Measurements from ENCODE around the gene DHDH.
A peak's percentile ranks its signal among the peaks of the same experiment; 100 is the strongest.

The DHDH gene

DNA sequence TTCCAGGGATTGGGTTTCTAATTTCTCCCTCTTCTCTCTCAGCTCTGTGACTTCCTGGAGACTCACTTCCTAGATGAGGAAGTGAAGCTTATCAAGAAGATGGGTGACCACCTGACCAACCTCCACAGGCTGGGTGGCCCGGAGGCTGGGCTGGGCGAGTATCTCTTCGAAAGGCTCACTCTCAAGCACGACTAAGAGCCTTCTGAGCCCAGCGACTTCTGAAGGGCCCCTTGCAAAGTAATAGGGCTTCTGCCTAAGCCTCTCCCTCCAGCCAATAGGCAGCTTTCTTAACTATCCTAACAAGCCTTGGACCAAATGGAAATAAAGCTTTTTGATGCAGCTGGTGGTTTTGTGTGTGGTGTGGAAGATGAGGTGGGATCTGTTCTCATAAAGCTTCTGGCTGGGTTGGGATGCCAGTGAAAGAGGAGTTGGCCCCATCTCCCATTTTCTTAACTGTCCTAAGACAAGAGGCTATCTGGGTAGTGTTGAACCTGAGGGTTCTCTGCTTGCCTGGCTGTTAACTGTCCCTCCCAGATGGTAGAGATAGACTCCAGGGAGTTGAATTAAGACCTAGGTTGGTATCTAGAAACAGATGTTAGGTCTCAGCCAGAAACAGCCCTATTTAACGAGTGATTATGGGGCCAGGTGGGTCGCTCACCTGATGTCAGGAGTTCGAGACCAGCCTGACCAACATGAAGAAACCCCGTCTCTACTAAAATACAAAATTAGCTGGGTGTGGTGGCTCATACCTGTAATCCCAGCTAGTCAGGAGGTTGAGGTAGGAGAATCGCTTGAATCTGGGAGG is 33.2 kb downstream of the DHDH start:
- no peak for DNase-seq (ENCODE audit: low spot score)

DNA sequence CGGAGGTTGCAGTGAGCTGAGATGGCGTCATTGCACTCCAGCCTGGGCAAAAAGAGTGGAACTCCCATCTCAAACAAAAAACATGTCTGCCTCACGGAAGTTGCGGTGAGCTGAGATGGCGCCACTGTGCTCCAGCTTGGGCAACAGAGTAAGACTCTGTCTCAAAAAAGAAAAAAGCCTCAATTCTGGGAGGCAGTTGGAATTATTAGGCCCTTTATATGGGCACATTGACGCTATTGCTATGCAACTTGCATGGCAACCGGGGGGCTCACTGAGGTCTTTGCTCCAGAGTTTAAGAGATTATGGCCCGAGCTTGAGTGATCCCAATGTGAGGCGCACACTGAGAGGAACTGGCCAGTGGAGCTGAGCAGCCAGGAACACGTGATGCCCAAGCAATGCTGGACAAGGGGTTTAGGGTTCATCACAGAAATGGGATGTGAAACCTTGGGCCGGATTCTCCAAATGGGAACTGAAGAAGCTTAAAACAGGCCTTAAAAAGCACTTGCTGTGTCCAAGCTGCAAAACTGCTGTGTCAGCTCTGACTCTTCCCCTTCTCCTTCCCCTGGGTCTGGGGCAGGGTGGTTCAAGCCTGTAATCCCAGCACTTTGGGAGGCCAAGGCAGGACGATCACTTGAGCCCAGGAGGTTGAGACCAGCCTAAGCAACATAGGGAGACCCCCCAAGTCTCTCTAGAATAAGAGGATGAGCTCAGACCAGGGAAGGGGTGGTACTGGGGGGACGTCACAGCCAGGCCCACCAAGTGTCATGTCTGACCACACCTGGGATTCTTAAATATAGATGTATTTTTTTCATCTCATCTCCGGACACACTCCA is 34.1 kb downstream of the DHDH start:
- no peak for DNase-seq (ENCODE audit: low spot score)

DNA sequence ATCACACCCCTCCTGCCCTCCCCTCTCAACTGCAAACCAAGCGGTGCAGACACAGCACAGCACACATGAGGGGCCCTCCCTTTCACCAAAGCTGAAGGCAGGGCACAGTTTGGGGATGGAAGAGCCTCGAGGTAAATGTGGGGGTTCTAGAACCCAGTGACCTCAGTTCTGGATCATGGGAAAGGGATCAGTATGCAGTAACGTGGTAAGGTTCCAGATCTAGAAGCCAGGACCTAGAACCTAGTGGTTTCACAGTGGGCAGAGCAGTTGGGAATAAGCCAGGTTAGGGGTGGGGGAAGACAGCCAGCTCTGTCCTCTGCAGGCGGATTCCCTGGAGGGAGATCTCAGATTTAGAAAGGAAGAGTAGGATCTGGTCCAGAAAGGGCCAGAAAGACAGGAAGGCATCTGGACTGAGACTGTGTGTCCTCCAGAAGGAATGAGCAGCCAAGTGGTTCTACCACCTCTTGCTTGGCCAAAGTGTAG is 34.7 kb downstream of the DHDH start:
- no peak for DNase-seq (ENCODE audit: low spot score)

DNA sequence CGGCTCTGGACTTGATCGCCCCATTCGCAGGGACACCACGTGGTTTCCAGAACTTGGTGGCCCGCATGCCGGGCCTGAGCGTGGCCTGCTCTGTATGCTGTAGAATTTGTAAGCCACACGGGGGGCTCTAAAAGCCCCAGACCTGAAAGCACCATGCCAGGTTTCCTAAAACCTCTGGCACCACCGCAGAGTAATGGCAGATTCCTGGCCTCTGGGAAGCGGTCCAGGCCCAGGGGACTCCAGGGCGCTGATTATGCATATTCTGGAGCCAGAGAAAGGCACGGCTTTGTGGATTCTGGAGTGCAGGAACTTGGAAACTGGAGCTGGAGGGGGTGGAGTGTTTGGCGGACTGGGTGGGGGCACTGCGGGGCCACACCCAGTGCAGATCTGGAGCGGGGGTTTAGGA is 35.3 kb downstream of the DHDH start:
- DNase-seq (ENCODE audit: low spot score) = no peak

DNA sequence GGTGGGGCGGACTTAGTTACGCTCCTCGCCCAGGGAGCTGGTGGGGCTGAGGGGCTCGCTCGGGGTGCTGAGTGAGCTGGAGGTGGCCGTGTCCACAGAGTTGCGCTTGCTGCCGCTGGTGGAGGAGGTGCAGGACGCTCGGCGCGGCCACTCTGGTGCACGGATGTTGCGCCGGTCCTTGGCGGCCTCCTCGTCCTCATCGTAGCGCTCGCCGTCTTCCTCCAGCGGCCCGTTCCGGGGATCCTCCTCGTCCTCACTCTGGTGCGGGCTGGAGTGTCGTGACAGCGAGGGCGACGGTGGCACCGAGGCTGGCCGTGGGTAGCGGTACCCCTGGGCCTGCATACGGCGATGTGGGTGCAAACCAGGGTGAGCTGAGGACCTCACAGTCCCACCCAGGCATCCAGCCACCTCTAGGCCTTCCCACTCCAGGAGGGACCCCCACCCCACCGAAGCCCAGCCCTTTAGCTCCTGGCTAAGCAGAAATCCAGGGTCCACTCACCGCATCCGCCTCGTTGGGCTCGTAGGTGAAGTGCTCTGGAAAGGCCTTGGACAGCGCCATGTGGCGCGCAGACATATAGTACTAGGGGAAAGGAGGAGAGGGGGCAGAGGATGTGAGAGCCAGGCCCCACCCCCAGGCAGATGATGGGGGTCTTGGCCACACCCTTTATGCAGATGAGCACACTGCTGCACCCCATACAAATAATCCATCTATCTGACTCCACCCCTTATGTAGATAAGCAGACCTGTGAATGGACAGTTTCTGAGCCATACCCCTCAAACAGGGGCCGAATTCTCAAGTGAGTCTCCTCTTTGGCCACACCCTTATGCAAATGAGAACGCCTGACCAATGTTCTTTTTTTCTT is 36.0 kb downstream of the DHDH start:
- no peak for DNase-seq (ENCODE audit: low spot score)

DNA sequence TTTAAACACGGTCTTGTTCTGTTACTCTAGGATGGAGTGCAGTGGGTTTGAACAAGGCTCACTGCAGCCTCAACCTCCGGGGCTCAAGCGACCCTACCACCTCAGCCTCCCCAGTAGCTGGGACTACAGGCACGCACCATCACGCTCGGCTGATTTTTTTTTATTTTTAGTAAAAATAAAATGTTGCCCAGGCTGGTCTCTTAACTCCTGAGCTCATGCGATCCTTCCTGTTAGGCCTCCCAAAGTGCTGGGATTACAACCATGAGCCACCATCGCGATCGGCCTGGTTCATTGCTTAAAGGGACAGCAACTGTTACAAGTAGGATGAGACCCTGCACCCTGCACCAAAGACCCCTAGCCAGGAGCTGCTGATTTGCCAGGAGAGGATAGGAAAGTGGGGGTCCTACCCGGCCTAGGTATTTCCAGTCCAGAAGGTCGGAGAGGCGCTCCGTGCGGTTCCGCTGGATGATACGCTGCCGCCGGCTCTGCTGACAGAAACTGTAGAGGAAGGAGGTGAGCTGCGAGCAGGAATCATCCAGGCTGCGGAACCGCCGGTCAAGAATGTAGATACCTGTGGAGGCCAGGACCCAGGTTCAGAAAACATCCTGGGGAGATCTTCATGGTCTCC is 36.8 kb downstream of the DHDH start:
- DNase-seq (ENCODE audit: low spot score) = no peak

DNA sequence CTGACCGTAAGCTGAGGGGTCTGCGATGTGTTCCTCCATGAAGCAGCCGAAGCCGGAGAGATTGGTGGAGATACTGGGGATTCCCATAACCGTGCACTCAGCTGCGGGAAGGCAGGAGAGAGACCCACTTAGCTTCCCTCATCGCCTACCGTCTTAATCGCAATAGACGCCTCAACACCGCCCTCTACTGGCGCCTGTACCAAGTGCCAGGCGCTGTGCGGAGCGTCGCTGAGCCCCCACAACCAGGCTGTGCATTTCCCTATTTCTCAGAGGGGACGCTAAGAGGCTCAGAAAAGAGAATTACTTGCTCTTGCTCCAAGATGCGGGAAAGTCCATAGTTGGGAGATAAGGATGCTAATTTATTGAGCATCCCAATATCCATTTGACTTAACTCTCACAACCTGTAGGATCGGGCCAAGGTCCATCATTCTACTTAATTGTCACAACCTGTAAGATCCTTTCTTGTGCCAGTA is 37.5 kb downstream of the DHDH start:
- DNase-seq (ENCODE audit: low spot score) = peak; percentile 70

DNA sequence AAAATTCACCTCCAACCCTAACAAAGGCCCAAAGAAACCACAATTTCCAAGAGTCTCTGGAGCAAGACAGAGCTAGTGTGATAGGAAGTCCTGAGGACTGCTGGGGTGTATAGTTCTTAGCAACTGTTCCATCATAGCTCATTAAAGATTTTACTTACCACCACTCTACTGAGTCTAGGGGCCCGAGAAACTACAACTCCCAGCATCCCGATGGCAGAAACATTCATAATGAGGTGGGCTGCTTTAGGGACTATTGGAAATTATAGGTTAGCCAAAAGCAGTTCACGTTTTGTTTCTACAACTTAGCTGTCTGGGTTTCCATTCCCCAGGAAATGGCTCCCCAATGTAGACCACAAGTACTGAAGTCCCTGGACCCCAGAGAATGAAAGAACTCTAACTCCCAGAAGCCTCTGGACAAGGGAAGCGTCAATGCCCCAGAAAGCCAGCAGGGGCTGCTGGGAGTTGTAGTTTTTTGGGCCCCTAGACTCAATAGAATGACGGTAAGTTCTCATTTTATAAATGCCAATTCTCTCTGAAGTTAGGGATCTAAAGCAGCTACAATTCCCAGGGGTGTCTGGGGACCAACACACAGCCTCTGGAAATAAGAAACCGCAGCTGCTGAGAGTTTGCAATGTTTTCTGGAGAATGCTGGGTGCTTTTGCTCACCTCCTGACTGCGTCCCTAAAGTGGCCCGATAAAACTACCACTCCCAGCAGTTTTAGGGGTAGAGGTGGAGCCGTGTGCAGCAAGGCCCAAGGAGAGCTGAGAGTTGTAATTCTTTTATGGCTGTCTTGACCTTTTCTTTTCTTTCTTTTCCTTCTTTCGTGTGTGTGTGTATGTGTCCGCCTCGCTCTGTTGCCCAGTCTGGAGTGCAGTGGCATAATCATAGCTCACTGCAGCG is 42.7 kb downstream of the DHDH start:
- DNase-seq (ENCODE audit: low spot score) = no peak

DNA sequence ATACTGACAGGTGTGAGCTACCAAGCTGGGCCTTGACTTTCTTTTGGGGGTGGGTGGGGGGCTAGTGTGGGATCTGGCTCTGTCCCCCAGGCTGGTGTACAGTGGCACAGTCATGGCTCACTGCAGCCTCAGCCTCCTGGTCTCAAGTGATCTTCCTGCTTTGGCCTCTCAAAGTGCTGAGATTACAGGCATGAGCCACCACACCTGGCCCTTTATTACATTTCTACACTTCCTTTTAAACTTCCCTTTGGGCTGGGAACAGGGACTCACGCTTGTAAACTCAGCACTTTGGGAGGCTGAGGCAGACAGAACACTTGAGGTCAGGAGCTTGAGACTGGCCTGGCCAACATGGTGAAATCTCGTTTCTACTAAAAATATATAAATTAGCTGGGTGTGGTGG is 43.6 kb downstream of the DHDH start:
- no peak for DNase-seq (ENCODE audit: low spot score)

DNA sequence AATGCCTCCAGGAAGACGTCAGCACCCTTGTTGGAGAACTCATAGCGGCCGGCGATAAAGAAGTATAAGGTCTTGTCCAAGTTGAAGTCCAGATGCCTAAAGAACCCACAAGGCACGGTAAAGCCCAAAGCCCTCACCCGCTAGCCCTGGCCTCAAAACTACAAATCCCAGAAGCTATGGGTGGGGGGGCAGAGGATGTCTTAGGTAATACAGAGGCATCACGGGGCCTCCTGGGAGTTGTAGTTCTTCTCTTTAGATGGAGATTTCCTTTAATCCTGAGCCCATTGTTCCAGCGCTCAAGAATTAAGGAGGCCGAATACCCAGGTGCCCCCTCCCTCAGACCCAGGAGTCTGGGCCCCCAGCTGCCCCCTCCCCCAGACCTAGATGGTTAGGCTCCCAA is 48.8 kb downstream of the DHDH start:
- no peak for DNase-seq (ENCODE audit: low spot score)

DNA sequence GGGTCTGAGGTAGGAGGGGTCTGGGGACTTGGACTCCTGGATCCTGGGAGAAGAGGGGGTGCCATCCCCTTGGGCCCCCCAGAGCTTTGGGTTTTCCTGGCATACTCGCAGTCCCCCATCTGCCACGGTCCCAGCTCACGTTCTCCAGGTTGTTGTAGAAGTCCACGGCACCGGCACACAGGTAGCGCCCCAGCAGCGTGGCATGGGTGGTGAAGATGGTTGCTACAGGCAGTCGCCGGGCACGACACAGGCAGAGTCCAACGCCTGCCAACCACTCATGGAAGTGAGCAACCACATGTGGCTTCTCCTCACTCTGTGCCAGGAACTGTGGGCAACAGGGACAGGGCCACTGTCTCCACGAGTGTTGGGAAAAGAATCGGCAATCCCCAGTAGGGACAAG is 52.2 kb downstream of the DHDH start:
- DNase-seq (ENCODE audit: low spot score) = no peak

DNA sequence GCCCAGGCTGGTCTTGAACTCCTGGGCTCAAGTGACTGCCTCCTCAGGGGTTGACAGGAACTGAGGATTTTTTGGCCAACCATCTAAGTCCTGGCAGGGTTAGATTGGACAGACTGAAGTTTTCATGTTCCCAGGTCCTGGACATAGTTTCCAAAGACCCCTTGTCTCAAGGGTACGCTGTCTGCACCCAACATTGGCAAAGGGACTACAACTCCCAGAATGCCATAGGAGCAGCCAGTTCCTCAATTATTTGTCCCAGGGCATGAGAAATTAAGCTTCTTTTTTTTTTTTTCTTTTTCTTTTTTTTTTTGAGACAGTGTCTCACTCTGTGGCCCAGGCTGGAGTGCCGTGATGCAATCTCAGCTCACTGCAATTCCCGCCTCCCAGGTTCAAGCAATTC is 52.7 kb downstream of the DHDH start:
- no peak for DNase-seq (ENCODE audit: low spot score)

DNA sequence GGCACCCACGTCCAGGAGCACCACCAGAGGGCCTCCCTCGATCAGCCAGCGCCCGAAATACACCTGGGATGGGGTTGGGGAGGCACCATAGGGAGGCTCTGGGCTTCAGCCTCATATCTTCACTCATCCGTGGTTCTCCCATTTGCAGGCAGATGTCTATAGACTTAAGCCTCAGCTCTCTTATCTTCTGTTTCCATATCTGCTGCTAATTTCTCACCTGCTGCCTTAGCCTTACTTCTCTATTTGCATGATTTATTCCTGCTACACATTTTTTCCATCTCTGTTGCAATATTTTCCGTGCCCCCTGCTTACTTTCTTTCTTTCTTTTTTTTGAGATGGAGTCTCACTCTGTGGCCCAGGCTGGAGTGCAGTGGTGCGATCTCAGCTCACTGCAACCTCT is 53.8 kb downstream of the DHDH start:
- DNase-seq (ENCODE audit: low spot score) = no peak

DNA sequence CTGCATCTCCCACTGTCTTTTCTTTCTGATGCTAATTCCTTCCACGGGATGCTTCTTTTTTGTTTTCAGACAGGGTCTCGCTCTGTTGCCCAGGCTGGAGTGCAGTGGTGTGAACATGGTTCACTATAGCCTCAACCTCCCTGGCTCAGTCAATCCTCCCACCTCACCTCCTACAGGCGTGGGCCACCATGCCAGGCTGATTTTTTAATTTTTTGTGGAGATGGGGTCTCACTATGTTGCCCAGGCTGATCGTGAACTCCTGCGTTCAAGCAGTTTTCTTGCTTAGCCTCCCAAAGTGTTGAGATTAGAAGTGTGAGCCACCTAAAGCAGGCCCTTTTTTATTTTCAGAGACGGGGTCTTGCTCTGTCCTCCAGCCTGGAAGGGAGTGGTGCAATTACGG is 54.8 kb downstream of the DHDH start:
- DNase-seq (ENCODE audit: low spot score) = no peak

DNA sequence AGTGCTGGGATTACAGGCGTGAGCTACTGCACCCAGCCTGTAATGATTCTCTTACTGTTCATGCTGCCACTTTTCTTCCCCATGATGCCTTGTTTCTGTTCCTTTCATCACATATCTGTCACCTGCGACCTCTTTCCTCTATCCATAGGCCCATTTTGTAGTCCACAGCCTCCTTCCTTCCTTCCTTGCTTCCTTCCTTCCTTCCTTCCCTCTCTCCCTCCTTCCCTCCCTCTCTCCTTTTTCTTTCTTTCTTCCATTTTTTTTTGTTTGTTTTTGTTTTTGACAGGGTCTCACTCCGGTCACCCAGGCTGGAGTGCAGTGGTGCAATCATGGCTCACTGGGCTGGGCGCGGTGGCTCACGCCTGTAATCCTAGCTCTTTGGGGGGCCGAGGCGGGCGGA is 55.4 kb downstream of the DHDH start:
- DNase-seq (ENCODE audit: low spot score) = no peak

DNA sequence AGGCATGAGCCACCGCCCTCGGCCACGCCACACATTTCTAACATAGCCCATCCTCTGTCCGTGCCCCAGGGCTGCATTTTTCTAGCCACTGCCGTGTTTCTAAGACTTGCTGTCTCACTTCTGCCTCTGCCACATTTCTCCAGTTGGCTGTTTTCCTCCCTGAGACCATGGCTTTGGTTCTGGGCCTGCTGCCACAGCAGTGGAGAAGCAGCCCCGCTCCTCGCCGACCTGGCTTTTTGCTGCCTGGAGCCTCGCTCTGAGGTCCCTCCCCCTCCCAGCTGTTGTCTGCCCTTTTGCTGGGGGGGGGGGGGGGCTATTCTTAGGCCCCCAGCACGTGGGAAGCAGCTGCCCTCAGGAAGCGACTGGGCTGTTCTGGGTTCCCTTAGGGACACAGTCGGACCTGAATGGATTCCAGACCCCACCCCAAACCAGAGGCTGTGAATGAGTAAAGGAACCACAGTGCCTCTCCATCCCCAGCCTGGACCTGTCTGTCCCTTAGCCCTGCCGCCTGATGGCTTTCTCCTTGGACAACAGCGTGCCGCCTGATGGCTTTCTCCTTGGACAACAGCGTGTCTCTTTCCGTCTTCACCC is 56.3 kb downstream of the DHDH start:
- no peak for DNase-seq (ENCODE audit: low spot score)

DNA sequence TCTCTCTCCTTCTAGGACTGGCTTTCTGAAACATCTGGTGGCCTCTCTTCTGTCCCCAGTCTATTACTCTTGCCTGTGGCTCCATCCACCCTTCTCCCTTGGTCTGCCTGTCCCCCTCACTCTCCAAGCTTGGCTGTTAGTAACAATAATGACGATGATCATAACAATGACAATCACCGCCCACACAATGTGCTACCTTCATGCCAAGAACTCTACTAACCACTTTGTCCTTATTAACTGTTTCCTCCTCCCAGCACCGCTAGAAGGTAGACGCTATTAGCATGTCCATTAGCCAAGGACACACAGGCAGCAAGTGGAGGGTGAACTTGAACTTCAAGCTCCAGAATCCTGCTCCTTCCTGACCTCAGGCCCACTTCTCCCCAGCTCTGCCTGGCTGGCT is 56.9 kb downstream of the DHDH start:
- DNase-seq (ENCODE audit: low spot score) = no peak

DNA sequence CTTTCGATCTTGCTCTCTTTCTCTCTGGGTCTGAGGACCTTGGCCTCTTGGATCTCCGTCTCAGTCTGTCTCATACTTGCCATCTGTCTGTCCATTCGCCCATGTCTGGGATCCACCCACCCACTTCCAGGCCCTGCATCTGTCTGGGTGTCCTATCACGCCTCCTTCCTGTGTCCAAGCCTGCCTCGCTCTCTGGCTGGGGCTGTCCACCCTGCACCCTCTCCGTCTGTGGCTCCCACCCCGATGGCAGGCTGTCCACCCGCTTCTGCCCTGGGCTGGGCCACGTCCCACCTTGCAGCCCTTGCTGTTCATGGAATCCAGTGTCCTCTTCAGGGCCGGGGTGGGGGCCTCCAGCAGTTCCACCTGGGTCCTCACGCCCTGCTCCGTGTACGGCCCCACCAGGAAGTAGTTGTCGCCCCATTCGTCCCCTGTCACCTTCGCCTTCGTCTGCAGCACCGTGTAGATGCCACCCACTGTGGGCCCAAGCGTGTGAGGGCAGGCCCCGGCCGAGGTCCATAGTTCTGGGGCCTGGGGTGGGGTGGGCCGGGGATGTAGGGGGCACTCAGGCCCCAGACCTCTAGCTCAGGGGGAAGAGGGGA is 57.6 kb downstream of the DHDH start:
- DNase-seq (ENCODE audit: low spot score) = no peak

DNA sequence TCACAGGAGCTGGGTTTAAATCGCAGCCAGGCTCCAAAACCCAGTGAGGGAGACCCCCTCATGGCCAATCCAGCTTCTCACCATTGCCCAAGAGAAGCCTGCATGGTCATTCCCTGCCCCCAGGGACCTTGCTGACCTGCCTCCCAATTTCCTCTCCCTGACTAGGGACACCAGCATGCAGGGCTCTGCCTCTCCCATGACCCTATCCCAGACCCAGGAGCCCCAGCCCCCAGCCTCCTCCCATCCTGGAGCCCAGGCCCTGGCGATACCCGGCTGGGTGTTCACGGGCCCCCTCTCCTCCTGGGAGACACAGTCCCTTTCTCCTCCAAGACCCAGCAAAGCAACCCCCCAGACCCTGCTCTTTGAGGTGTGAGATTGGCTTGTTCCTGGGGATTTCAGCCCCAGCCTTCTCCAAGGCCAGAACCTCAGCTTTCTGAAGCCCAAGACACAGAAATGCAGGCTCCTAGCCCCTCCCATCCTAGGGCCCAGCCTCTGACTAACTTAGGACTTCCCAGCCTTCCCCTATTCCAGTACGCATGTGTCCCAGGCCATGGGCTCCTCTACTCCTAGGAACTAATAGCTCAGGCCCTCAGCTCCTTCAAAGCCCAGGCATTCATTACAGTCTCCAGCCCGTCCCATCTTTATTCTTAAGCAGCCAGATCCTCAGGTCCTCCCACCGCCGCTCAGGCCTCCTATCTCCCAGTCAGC is 58.5 kb downstream of the DHDH start:
- DNase-seq (ENCODE audit: low spot score) = peak; percentile 94

Measured in AG08395 (cell line).